Activated effector memory CD4-positive, alpha-beta T cell treated with Interleukin-2 at 50 U/mL for 16 hours (primary cell): ENCODE results near the gene CTSA.

Experiments used
- DNase-seq: peaks from one replicate; pipeline ENCODE4 v3.0.0-alpha.2; 2020

CTSA gene

DNA sequence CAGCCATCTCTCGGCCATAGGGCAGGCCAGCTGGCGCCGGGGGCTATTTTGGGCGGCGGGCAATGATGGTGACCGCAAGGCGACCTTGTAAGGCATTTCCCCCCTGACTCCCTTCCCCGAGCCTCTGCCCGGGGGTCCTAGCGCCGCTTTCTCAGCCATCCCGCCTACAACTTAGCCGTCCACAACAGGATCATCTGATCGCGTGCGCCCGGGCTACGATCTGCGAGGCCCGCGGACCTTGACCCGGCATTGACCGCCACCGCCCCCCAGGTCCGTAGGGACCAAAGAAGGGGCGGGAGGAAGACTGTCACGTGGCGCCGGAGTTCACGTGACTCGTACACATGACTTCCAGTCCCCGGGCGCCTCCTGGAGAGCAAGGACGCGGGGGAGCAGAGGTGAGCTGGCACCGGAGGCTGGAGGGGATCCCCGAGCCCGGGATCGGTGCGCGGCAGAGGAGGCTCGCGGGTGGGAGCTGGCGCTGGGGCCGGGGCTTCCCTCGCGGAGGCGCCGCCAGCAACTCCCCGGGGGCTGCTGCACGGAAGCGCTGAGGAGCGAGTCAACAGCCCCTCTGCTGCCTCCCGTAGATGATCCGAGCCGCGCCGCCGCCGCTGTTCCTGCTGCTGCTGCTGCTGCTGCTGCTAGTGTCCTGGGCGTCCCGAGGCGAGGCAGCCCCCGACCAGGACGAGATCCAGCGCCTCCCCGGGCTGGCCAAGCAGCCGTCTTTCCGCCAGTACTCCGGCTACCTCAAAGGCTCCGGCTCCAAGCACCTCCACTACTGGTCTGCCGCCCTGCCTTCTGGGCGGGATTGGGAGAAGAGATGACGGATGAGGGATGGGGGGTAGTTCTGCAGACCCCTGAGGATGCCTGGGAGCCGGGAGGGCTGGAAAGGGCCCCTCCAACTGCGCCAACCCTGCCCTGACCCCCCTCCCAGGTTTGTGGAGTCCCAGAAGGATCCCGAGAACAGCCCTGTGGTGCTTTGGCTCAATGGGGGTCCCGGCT lies at the start of gene CTSA, which contains the start of gene NEURL2:
CTSA (plus strand) TSS at position 351 of the 999 bp plus-strand sequence; CDS start at position 585, 234 bp downstream.
NEURL2 (minus strand) TSS at position 224 of the 999 bp plus-strand sequence; CDS start at position 7, 217 bp downstream.
- DNase-seq, result peak; percentile 71

DNA sequence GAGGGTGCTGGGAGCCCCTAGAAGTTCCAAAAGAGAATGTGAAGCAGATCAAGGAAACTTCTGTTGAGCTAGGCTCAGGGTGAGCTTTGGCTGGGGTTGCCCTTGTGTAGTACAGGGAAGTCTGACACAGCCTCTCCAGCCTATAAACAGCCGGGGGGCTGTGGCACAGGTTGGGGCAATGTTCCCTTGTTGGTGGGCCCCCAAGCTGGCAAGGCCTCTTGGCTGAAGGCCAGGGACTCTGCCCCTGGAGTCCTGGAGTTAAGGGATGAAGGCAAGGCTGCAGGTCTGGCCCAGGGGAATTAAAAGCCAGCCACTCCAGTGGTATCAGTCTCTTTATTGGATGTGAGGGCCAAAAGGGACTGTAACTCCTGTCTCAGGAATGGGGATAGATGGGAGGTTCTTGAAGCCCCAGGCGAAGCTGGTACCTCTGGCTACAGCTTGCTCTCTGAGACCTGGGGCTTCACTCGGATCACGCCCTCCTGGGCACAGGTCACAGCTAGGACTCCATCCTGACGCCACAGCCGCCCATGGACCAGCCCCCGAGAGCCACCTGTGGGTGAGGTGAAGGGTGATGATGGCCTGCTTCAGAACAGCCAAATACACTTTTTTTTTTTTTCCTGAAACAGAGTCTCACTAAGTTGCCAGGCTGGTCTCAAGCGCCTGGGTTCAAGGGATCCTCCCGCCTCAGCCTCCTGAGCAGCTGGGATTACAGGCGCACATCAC lies 49.6 kb upstream of the CTSA start:
- DNase-seq, result no peak

DNA sequence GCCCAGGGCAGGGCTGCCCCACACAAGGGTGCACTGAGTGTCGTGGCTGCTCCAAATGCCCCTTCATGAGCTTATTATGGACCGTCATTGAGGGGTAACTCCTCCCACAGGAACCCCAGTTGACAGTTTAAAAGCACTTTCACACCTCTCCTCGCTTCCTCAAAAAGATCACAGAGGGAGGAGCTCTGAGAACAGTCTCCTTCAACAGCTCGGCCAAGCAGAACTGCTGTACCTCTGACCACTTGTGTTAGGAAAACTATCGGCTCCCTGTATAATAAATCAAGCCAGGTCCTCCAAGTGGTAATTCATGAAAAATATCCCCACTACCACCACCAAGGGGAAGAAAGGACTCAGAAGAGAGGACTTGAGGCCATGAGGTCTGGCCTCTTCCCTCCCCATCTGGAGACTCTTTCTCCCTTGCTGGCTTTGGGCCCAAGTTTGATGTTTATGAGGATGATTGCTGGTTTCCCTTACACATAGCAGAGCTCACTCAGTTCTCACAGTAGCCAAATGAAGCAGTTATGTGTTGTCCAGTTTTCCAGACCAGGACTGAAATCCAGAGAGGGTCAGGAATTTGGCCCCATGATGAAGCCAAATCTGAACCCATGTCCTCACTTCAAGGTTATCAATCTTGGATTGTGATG lies 48.8 kb upstream of the CTSA start:
- DNase-seq, result no peak

DNA sequence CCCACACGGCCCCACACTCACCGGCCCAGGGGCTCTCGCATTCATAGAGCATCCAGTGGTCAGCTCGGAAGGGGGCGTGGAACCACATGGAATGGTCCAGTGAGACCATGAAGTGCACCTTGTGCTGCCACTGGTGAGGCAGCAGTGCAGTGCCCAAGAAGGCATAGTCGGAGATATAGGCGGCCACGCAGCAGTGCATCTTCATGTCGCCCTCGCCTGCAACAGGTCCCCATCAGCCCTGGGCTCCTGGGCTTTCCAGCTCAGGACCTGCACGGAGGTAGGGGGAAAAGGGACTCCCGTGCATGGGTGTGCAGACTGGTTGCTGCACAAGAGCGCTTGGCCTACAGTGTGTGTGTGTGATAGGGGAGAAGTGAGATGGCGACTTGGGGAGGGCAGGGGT lies 47.6 kb upstream of the CTSA start:
- DNase-seq, result no peak

DNA sequence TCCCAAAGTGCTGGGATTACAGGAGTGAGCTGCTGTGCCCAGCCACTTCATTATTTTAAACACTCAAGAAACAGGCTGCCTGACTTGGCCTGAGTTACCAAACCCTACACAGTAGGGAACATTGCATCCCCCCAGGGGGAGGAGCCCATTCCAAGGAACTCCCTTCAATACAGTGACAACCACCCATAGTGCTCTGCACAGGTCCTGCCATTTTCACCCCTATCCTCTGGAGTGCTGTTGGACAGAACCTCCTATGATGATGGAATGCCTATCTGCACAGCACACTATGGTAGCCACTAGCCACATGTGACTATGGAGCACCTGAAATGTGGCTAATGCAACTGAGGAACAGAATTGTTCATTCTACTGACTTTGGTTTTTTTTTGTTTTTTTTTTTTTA lies 45.7 kb upstream of the CTSA start:
- no peak for DNase-seq

DNA sequence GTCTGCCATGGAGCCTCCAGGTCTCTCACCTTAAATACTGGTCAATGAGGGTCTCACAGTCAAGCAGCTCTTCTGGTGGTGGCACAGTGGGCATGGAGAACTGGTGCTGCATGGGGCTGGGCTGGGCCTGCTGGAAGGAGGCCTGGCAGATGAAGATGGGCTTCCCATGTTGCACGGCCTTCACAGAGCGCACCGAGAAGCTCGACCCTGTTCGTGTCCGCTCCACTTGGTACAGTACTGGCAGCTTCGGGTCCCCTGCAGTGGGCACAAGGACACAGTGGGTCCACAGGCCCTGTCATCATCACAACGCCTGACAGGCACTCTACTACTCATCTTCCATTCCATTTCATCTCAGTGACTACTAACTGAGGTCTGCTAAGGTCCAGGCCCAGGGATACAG lies 42.7 kb upstream of the CTSA start:
- no peak for DNase-seq

DNA sequence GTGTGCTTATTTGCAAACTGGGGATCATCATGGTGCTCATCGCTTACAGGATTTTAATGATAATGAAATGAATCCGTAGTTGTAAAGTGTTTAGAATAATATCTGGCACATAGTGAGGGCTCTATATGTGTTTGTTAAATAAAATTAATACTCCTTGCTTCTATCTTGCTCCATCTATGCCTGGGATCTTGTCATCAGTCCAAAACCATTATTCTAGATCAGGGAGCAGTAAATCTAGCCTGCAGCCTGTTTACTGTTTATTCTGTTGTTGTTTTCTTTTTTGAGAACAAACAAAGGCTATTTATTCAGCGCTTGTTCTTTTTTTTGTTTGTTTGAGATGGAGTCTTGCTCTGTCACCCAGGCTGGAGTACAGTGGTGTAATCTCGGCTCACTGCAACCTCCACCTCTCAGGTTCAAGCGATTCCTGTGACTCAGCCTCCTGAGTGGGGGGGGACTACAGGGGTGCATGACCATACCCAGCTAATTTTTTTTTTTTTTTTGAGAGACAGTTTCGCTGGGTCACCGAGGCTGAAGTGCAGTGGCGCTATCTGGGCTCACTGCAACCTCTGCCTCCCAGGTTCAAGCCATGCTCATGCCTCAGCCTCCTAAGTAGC lies 42.1 kb upstream of the CTSA start:
- no peak for DNase-seq

DNA sequence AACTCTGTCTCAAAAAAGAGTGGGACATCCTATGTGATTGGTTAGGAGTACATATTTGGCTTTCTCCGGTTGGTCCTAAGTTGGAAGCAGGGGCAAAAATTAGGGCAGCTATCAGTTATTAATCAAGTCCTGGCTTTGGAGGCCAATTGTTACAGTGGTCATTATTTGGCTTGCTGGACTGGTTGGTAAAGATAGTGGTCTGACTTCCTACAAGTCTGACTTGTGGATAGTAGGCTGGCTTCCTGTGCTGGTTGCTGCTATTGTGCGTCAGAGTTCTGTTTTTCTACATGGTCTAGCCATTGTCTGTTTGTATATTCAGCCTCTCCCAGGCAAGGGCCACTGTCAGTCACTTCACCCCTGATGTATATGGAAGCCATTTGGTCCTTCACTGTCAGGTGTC lies 40.9 kb upstream of the CTSA start:
- DNase-seq, result no peak

DNA sequence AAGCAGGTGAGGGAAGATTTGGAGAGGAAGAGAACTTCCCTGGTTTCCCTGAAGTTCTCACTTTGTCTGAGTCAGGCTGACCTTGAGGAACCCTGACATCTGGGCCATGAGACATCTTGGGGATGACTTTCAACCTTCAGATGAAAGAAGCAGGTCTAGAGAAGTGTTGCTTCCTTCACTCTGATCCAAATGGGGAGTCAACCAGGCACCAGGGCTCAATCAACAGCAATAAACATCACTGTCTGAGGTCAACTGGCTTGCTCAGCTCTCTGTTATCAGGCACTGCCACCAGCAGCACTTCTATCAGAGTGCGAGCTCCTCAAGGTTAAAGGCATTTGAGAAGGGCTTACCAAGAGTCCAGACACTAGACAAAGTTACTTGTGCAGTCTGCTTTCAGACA lies 40.2 kb upstream of the CTSA start:
- DNase-seq, result no peak

DNA sequence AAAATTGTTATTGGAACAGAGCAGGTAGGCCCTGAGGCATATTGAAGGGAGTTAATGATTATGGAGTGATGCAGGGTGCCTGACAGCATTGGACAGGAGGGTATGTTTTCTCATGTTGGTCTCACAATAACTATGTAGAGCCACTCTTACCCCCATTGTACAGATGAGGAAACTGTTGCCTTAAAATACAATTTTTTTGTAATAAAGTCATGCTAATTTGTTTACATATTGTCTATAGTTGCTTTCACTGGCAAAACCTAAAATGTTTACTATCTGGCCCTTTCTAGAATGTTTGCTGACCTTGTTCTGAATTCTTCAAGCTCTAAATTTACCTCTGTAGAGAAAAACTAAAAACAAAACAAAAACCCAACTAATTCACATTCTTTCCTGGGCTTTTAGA lies 39.6 kb upstream of the CTSA start:
- DNase-seq, result no peak

DNA sequence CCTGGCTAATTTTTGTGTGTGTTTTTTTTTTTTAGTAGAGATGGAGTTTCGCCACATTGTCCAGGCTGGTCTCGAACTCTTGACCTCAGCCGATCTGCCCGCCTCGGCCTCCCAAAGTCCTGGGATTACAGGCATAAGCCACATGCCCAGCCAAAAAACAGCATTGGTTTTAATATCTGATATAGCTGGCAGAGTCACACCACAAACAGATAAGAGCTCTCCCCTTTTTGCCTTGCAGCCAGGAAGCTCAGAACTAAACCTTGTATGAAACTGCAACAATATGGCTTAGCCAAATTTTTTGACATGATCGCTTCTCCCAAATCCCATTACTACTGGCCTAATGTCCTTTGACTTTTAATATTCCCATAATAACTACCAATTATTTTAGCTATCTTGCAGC lies 38.8 kb upstream of the CTSA start:
- no peak for DNase-seq

DNA sequence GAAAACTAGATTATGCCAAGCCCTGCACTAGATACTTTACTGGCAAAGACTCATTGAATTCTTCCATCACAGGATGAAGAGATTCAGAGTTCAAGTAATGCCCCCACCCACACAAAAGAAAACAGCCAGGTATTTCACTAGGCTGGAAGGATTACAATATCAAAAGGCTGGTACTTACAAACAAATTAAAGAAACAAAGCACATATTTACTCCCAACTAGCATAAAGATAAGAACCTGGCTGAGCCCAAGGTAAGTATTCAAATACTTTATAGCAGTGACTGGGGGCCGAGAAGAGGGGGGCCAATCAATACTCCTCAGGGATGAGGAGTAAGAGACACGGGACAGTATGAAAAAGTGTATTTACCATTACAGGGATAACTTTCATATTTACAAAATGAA lies 37.7 kb upstream of the CTSA start:
- no peak for DNase-seq

DNA sequence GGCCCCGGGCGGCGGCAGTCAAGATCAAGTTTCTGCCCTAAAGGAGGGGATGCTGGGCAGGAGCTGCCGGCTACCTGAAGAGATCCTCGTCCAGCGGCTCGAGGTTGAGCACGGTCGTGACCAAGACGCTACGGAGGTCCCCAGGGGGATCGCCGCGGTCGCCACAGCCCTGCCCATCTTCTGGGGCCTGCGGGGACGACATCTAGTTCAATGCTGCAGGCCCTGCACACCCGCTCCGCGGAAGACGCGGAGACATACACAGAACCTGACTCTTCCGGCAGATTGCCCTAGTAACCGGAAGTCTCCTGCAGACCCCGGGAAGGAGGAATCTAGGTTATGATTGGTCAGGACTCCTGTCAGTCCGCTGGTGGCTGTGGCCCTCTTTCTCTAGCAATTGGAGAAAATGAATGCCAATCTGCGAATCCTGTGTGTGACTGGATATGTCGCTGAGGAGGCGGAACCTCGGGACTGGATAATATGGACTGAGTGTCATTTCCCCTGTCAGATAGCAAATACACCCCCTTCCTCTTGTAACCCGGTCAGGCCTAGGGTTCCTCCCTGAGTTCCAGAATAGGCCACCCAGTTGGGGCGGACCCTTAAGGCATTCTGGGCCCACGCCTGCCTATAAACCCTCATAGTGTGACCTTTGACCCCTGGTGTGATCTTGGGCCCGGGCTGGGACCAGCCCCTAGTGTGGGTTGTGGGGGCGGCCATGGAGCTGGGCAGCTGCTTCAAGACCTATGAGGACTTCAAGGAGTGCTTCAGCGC lies 33.8 kb upstream of the CTSA start, which contains the start of the genes ACOT8 and ZSWIM3:
ACOT8 (minus strand) TSS at position 279 of the 768 bp plus-strand sequence; CDS start at position 202, 77 bp downstream.
ZSWIM3 (plus strand) TSS at position 501 of the 768 bp plus-strand sequence; CDS start at position 713, 212 bp downstream.
- DNase-seq, result peak; percentile 84

DNA sequence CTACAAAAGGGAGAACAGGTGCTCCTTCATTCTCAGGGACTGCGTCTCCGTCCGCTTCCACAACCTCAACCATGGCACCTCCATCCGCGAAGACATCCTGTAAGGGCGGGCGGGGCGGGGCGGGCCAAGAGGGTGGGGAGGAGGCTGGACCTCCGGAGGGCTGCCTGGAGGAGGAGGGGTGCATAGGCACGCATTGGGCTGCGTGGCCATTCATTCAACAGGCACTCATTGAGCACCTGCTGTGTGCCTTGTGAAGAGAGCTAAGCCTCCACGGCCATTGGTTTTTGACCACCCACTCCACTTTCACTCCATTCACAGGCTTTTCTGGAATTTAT lies 33.3 kb upstream of the CTSA start:
- DNase-seq, result no peak

DNA sequence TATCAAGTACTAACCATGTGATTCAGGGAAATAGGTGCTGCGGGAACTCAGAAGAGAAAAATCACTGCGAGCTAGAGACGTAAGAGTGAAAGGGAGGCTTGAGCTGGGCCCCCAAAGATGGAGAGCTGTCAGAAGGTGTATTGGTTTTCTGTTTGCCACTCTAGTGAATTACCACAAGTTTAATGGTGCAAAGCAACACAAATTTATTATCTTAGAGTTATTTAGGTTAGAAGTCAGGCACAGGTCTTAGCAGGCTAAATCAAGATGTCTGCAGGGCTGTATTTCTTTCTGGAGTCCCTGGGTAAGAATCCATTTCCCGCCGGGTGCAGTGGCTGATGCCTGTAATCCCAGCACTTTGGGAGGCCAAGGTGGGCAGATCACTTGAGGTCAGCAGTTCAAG lies 31.2 kb upstream of the CTSA start:
- DNase-seq, result no peak

DNA sequence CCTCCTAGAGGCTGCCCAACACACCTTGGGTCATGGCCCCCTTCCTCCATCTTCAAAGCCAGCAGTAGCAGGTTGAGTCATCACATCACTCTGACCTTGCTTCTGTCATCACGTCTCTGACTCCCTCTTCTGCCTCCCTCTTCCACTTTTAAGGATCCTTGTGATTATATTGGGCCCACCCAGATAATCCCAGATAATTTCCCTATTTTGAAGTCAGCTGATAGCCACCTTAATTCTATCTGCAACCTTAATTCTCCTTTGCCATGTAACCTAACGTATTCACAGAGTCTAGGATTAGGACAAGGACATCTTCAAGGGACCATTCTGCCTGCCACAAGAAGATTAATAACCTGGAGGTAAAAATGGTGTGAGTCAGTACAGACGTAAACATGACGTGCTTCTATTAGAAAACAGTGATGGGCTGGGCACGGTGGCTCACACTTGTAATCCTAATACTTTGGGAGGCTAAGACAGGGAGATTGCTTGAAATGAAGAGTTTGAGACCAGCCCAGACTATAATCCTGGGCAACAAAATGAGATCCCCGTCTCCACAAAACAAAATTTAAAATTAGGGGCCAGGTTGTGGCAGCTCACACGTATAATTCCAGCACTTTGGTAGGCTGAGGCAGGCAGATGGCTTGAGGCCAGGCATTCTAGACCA lies 30.4 kb upstream of the CTSA start:
- no peak for DNase-seq

DNA sequence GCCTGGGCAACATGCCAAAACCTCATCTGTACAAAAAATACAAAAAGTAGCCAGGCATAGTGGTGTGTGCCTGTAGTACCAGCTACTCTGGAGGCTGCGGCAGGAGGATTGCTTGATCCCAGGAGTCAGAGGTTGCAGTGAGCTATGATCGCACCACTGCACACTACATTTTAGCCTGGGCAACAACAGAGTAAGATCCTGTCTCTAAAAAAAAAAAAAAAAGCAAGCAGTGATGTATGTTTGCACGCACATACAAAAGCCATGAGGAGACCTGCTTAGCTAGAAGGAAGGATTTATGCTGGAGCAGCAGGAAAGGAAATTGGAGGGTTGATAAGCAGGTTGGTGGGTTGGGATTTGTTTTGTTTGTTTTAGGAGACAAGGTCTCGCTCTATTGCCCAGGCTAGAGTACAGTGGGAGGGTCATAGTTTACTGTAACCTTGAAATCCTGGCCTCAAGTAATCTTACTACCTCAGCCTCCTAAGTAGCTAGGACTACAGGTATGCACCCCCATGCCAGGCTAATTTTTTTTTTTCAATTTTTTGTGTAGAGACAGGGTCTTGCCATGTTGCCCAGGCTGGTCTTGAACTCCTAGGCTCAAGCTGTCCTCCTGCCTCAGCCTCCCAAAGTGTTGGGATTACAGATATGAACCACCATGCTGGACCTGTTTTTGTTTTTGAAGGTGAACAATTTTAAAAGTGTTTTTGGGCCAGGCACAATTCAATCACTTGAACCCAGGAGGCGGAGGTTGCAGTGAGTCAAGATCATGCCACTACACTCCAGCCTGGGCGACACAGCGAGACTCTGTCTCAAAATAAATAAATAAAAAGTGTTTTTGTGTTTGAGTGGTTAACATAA lies 29.7 kb upstream of the CTSA start:
- DNase-seq, result no peak

DNA sequence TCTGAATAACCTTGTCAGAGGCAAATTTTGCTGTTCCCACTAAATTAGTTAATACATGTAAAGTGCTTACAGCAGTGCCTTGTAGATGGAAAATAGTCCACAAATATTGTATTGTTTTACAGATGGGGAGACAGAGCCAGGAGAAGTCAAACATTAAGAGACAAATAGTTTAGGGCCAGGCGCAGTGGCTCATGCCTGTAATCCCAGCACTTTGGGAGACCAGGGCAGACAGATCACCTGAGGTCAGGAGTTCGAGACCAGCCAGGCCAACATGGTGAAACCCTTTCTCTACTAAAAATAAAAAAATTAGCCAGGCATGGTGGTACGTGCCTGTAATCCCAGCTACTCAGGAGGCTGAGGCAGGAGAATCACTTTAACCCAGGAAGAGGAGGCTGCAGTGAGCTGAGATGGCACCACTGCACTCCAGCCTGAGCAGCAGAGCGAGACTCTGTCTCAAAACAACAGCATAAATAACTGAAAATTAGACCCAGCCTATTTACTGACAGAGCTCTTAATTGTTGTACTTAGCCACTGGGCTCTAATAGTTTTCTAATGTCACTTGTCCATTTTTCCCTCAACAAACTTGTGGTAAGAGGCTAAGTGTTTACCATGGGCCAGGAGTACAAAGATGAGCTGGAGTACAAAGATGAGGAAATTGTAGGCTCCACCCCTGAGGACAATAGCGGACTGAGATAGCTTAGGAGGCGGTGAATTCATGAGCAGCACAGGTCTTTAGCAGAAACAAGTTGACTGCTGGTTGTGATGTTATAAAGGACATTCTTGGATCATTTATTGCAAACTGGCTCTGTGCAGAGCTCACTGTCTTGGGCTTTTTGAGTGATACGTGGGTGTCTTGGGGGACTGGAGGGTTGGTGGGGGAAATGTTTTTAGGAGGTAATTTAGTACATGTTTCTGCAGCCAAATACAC lies 27.3 kb upstream of the CTSA start:
- DNase-seq, result no peak

DNA sequence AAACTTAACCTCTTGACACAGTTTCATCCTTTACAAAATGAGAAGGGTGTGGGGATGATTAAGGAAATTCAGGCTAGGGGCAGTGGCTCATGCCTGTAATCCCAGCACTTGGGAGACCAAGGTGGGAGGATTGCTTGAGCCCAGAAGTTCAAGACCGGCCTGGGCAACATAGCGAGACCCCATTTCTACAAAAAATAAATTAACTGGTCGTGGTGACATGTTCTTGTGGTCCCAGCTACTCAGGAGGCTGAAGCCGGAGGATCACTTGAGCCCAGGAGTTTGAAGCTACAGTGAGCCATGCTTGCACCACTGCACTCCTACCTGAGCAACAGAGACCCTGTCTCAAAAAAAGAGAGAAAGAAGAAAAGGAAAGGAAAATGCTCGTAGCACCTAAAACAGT lies 24.7 kb upstream of the CTSA start:
- DNase-seq, result no peak
